BLaER1 (cell line): Measurements from ENCODE around the gene MAP6.

ENCODE experiments used
- H3K27ac ChIP-seq: shearing (Covaris generic); formaldehyde crosslinking; 2 replicates; pipeline ENCODE4 v1.8.1; 2022
- H3K27me3 ChIP-seq: shearing (Covaris generic); formaldehyde crosslinking; 2 replicates; pipeline ENCODE4 v1.8.1; 2022
- H3K36me3 ChIP-seq: shearing (Covaris generic); formaldehyde crosslinking; 2 replicates; pipeline ENCODE4 v1.8.1; 2022
- H3K4me1 ChIP-seq: shearing (Covaris generic); formaldehyde crosslinking; 2 replicates; pipeline ENCODE4 v1.8.1; 2022
- H3K4me2 ChIP-seq: shearing (Covaris generic); formaldehyde crosslinking; 2 replicates; pipeline ENCODE4 v1.8.1; 2022
- H3K4me3 ChIP-seq: shearing (Covaris generic); formaldehyde crosslinking; 2 replicates; pipeline ENCODE4 v1.8.1; 2022
- H3K9ac ChIP-seq: shearing (Covaris generic); formaldehyde crosslinking; 2 replicates; pipeline ENCODE4 v1.8.1; 2022
- H3K9me3 ChIP-seq: shearing (Covaris generic); formaldehyde crosslinking; 2 replicates; pipeline ENCODE4 v1.8.1; 2022
- H4K20me1 ChIP-seq: shearing (Covaris generic); formaldehyde crosslinking; 2 replicates; pipeline ENCODE4 v1.8.1; 2022
- Cebpa-rat ChIP-seq: shearing (Covaris generic); IDR thresholded peaks from 2 replicates; pipeline ENCODE4 v1.8.1; 2022

MAP6 gene

DNA sequence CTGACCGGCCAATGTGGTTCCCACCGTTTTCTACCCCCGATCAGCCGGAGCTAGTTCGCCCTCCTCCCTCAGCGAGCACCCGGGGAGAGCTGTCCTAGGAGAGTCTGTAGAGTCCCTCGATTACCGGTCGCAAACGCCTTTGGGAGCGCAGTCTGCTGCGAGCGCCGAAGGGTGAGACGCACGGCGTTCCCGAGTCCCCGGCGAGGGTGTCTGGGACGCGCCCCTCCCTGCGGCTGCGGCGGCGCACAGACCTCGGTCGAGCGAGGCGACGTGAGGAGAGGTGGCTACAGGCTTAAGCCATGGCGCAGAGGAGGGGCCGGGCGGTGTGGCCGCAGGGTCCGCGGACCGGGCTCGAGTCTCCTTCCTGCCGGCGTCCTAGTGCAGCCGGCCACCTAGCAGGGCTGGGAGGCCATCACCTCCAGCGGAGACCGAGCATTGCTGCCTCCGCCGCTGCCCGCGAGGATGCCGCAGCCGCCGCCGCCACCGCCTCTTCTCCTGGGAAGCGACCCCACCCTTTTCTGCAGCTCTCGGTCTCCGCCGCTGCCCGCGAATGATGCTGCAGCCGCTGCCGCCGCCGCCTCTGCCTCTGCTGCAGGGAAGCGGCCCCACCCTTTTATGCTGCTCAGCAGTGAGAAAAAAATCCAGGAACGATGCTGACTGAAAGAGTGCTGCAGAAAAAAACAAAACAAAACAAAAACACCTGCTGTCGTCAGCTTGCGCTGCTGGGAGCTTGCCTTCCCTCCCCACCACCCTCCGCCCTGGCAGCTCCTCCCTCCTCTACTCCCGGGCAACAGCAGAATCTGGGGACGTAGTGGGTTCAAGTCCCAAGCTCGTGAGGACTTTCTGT lies at the start of gene MAP6:
Gene MAP6, minus strand, starts transcription at position 588 of the 847 bp plus-strand sequence. CDS start 669 bp downstream, outside the sequence.
- Histone ChIP-seq H3K36me3 (no peaks in the 10 kb centered on the region), H3K4me3 (peak within 1 kb of the TSS; percentile 66), H3K27me3 (peaks cover 70% of the 10 kb centered on the region), H4K20me1 (peaks cover 33% of the 10 kb centered on the region), H3K4me1 (peaks cover 22% of the 10 kb centered on the region), H3K4me2 (peak within 1 kb of the TSS; percentile 98), H3K27ac (no peak within 1 kb of the TSS), H3K9me3 (0 out of 2 replicates have a peak, but pooled peaks cover 6% of the 10 kb centered on the region), H3K9ac (no peak within 1 kb of the TSS)
- no peak for TF ChIP-seq Cebpa-rat

DNA sequence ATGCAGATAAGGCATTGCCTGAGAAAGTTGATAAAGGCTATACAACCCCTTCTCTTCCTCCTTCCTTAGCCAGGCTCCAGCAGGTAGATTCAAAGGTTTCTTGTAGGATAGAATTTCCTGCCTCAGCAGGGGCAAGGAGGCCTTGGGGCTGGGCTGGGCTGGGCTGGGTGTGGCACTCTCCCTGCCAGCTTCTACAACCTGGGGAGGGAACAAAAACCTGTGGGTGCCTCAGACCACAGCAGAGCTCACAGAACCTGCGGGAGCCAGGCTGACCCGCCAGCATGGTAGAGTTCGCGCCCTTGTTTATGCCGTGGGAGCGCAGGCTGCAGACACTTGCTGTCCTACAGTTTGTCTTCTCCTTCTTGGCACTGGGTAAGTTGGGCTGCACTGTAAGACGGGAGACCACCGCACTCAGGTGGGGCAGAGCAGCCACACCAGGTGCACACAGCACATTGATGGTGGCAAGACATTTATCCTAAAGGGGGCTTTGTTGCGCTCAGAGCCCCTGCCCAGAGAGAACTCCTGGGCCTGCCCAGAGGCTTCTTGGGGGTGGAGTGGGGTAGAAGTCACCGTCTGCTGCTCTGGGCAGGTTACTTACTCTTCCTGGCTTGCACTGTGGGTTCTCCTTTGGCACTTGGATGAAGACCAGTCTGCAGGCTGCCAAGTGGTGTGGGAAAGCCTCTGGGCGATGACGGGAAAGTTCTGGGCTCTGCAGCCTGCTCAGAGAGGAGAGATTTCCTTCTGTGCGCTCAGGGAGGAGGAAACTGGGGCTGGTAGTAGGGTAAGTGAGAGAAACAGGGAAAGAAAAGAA lies 49.0 kb upstream of the MAP6 start, which contains the start of gene MOGAT2:
Gene MOGAT2, plus strand, starts transcription at position 231 of the 811 bp plus-strand sequence. Its CDS starts 51 bp downstream, at position 282.
- Histone ChIP-seq H3K4me1 (no peaks in the 10 kb centered on the region), H3K27me3 (no peaks in the 10 kb centered on the region), H3K9me3 (no peaks in the 10 kb centered on the region), H3K4me3 (no peak within 1 kb of the TSS), H3K9ac (no peak within 1 kb of the TSS), H3K4me2 (no peak within 1 kb of the TSS), H3K36me3 (no peaks in the 10 kb centered on the region), H3K27ac (no peak within 1 kb of the TSS), H4K20me1 (no peaks in the 10 kb centered on the region)
- no peak for TF ChIP-seq Cebpa-rat

DNA sequence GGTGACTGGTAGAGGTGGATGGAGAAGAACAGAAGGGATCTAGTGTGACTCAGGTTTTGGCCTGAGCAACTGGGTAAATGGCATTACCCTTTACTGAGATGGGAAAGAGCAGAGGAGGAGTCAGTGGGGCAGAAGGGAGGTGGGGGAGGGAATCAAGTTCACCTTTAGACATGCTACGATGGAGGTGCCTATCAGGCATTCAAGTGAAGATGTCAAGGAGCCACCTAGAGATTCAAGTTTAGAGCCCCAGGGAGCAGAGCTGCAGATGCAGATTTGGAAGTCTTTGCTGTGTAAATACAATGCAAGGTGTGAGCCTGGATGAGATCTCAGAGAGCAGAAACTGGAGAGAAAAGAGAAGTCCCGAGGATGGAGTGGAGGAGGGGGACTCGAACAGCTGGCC lies 47.8 kb upstream of the MAP6 start:
- H4K20me1 ChIP-seq = no peaks in the 10 kb centered on the region
- no peak for TF ChIP-seq Cebpa-rat
- H3K36me3 ChIP-seq = no peaks in the 10 kb centered on the region
- no peak overlapping the region for H3K4me2 ChIP-seq
- H3K4me3 ChIP-seq = no peak overlapping the region
- no peak overlapping the region for H3K27ac ChIP-seq
- H3K27me3 ChIP-seq = no peaks in the 10 kb centered on the region
- no peak overlapping the region for H3K9ac ChIP-seq
- no peaks in the 10 kb centered on the region for H3K4me1 ChIP-seq
- no peaks in the 10 kb centered on the region for H3K9me3 ChIP-seq

DNA sequence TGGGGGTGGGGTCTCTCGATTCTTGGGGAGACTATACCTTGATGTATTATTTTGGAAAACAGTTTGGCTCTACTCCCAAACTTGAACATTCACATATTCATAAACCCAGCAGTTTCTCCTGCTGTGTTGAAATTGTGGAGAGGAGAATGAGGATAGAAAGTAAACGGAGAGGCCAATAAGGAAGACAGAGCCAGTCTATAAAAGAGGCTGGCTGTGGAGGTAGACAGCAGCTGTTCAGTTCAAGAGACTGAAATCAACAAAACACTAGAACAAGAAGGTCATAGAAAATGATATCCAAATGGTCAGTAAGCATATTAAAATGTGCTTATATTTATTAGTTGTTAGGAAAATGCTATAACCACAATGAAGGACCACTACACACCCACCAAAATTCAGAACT lies 46.9 kb upstream of the MAP6 start:
- Histone ChIP-seq H3K27me3 (no peaks in the 10 kb centered on the region), H3K27ac (no peak overlapping the region)
- TF ChIP-seq Cebpa-rat = no peak

DNA sequence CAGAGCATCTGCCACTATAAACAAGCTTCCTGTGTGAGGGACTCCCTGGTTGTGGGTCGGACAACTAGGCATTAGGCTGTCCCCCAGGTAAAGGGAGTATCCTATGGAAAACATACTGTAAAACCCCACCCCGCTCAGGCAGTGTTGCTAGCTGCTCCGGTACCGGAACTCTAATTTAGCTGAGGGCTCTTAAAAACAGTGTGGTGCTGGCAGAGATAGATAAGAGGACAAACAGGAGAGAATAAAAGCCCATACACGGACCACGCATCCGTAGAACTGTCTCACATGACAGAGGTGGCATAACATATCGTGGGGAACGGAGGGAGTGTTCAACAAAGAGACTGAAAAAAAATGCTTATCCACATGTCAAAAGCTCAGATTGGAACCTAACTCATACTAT lies 45.4 kb upstream of the MAP6 start:
- no peak overlapping the region for H3K27ac ChIP-seq
- H3K9me3 ChIP-seq = no peaks in the 10 kb centered on the region
- H3K4me2 ChIP-seq = no peak overlapping the region
- no peaks in the 10 kb centered on the region for H4K20me1 ChIP-seq
- no peaks in the 10 kb centered on the region for H3K36me3 ChIP-seq
- H3K9ac ChIP-seq = no peak overlapping the region
- H3K4me3 ChIP-seq = no peak overlapping the region
- H3K4me1 ChIP-seq = no peaks in the 10 kb centered on the region
- H3K27me3 ChIP-seq = no peaks in the 10 kb centered on the region
- TF ChIP-seq Cebpa-rat = no peak

More for the DNA sequence above, 46.9 kb upstream of the MAP6 start:
- Histone ChIP-seq H3K4me1 (no peaks in the 10 kb centered on the region), H3K9ac (no peak overlapping the region), H3K4me3 (no peak overlapping the region), H4K20me1 (no peaks in the 10 kb centered on the region), H3K36me3 (no peaks in the 10 kb centered on the region), H3K9me3 (no peaks in the 10 kb centered on the region), H3K4me2 (no peak overlapping the region)

- H3K27me3 ChIP-seq = no peaks in the 10 kb centered on the region
- no peak overlapping the region for H3K9ac ChIP-seq
- no peak overlapping the region for H3K4me2 ChIP-seq
- no peak for TF ChIP-seq Cebpa-rat
- H4K20me1 ChIP-seq = no peaks in the 10 kb centered on the region
- H3K9me3 ChIP-seq = peaks cover 14% of the 10 kb centered on the region; the same call in 1 of the 2 replicates
- H3K36me3 ChIP-seq = no peaks in the 10 kb centered on the region
- no peak overlapping the region for H3K4me3 ChIP-seq
- H3K27ac ChIP-seq = no peak overlapping the region
- H3K4me1 ChIP-seq = no peaks in the 10 kb centered on the region
These were observed 37.5 kb upstream of the MAP6 start for GRCh38 chr11:75706260-75706729.

DNA sequence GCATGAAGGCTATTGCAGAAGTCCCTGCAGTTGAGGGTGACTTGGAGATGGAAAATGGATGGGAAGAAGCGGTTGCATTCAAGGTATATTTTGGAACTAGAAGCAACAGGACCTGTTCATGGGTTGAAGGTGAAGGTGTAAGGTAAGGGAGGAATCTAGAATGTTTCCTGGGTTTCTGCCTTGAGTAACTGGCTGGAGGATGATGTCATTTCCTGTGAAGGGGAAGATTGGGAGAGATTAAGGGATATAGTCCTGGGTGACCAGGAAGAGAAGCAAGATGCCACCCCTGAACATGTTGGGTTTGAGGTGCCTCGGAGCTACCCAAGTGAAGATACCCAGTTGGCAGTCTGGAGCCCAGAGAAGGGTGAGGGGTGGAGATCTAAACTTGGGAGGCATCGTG lies 36.7 kb upstream of the MAP6 start:
- peaks cover 14% of the 10 kb centered on the region; the same call in 1 of the 2 replicates for H3K9me3 ChIP-seq
- H3K4me2 ChIP-seq = no peak overlapping the region
- H4K20me1 ChIP-seq = no peaks in the 10 kb centered on the region
- no peak overlapping the region for H3K27ac ChIP-seq
- TF ChIP-seq Cebpa-rat = no peak
- H3K27me3 ChIP-seq = no peaks in the 10 kb centered on the region
- H3K4me1 ChIP-seq = no peaks in the 10 kb centered on the region
- H3K4me3 ChIP-seq = no peak overlapping the region
- no peaks in the 10 kb centered on the region for H3K36me3 ChIP-seq
- no peak overlapping the region for H3K9ac ChIP-seq

DNA sequence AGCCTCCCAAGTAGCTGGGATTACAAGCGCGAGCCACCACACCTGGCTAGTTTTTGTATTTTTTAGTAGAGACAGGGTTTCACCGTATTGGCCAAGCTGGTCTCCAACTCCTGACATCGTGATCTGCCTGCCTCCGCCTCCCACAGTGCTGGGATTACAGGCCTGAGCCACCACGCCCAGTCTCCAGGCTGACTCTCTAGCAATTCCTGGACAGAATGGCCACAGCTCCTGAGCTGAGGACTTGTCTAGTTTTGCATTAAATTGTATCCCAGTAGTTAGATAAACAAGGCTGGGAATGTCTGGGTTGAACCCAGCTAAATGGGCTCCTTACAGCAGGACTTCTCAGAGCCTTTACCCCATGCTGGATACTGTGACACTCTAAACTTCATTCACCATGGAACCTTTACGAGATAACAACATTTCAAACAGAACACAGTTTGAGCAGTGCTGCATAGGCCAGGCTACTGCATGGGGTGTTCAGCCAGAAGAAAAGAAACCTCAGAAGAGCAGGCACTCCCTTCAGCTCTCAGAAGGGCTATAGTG lies 34.9 kb upstream of the MAP6 start:
- H3K4me1 ChIP-seq = no peaks in the 10 kb centered on the region
- peaks cover 14% of the 10 kb centered on the region; the same call in 1 of the 2 replicates for H3K9me3 ChIP-seq
- no peaks in the 10 kb centered on the region for H3K27me3 ChIP-seq
- H3K4me2 ChIP-seq = no peak overlapping the region
- no peak overlapping the region for H3K4me3 ChIP-seq
- H3K27ac ChIP-seq = no peak overlapping the region
- no peaks in the 10 kb centered on the region for H3K36me3 ChIP-seq
- no peak overlapping the region for H3K9ac ChIP-seq
- TF ChIP-seq Cebpa-rat = no peak
- H4K20me1 ChIP-seq = no peaks in the 10 kb centered on the region

- Histone ChIP-seq H3K4me1 (no peaks in the 10 kb centered on the region), H4K20me1 (no peaks in the 10 kb centered on the region), H3K9ac (no peak overlapping the region), H3K36me3 (no peaks in the 10 kb centered on the region), H3K27me3 (no peaks in the 10 kb centered on the region), H3K9me3 (no peaks in the 10 kb centered on the region), H3K4me3 (no peak overlapping the region), H3K27ac (no peak overlapping the region), H3K4me2 (no peak overlapping the region)
- no peak for TF ChIP-seq Cebpa-rat
These were observed 32.1 kb upstream of the MAP6 start for GRCh38 chr11:75700940-75701339.
